Lower lobe of right lung (tissue), 2 donors: ENCODE measurements around the gene PIH1D1. TPM values are rescaled to one million over a fixed set of nuclear protein-coding genes. Genes with fewer than 3 reads are reported as not detected.

Source experiments
- ATAC-seq, 2 donors: fragments of 200-7000 bp; cut with Tn5 transposase; one replicate each; pipeline ENCODE4 v1.9.1; 2020 to 2022; ENCODE audit warnings: mild to moderate bottlenecking in 2 of 2, moderate library complexity in 2 of 2
- DNase-seq: peaks from one replicate; pipeline ENCODE4 v3.0.0-alpha.2; 2020
- H3K27ac ChIP-seq: fragments of 200-600 bp; one replicate; pipeline ENCODE4 v1.8.0; 2022
- H3K27me3 ChIP-seq: fragments of 200-600 bp; one replicate; pipeline ENCODE4 v1.8.0; 2022; ENCODE audit warnings: low read depth
- H3K36me3 ChIP-seq: fragments of 200-600 bp; one replicate; pipeline ENCODE4 v1.8.0; 2022; ENCODE audit warnings: mild to moderate bottlenecking
- H3K4me1 ChIP-seq: fragments of 200-600 bp; one replicate; pipeline ENCODE4 v1.8.0; 2022
- H3K4me3 ChIP-seq: fragments of 200-600 bp; one replicate; pipeline ENCODE4 v1.8.0; 2022; ENCODE audit warnings: mild to moderate bottlenecking
- H3K9me3 ChIP-seq: fragments of 200-600 bp; one replicate; pipeline ENCODE4 v1.8.0; 2022
- intact Hi-C: fragments of 100-400 bp; cut with DNase I; formaldehyde crosslinking; loops from one replicate; pipeline ENCODE4 v1.11.0; 2022
- total RNA-seq: library from RNA; stranded (reverse); fragmentation: NEBNext Ultra II Directional; extraction: Animal tissue kit (Norgen Biotek cat#: 25700); gene quantifications from one replicate; pipeline ENCODE4 v1.2.1, GENCODE V29; 2021
- TF ChIP-seq, protein P1 (sequence below): fragments of 200-600 bp; IDR thresholded peaks from one replicate; pipeline ENCODE4 v1.8.0; 2022; ENCODE audit warnings: antibody characterized with exemption, mild to moderate bottlenecking
- donor health status: DM: no; HTN: yes; CAD: no; lungs with severe emphysema.

PIH1D1 gene
- total RNA-seq, 1 donor from 2014 or later, result 63.2 TPM

DNA sequence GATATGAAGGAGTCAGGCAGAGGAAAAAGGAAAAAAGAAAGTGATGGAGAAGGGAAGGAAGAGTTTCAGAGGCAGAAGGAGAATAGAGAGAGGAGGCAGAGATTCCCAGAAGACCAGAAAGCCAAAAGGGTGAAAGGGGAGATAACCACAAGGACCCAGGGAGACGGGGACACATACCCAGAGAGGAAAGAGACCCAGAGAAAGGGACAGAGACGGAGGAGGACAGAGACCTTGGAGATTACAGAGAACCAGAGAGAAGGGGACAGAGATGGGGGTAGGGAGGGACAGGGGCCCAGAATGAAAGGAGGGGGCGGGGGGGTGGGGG is 29.8 kb downstream of the PIH1D1 start:
- Histone ChIP-seq H3K36me3 (no peaks in the 10 kb centered on the region), H3K4me3 (no peak overlapping the region), H3K4me1 (peaks cover 27% of the 10 kb centered on the region), H3K27me3 (peaks cover 78% of the 10 kb centered on the region), H3K9me3 (no peaks in the 10 kb centered on the region), H3K27ac (no peak overlapping the region)
- intact Hi-C loops, result no loop called here
- TF ChIP-seq, protein P1, sequence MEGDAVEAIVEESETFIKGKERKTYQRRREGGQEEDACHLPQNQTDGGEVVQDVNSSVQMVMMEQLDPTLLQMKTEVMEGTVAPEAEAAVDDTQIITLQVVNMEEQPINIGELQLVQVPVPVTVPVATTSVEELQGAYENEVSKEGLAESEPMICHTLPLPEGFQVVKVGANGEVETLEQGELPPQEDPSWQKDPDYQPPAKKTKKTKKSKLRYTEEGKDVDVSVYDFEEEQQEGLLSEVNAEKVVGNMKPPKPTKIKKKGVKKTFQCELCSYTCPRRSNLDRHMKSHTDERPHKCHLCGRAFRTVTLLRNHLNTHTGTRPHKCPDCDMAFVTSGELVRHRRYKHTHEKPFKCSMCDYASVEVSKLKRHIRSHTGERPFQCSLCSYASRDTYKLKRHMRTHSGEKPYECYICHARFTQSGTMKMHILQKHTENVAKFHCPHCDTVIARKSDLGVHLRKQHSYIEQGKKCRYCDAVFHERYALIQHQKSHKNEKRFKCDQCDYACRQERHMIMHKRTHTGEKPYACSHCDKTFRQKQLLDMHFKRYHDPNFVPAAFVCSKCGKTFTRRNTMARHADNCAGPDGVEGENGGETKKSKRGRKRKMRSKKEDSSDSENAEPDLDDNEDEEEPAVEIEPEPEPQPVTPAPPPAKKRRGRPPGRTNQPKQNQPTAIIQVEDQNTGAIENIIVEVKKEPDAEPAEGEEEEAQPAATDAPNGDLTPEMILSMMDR, result no peak
- no peak for ATAC-seq
- no peak for DNase-seq

DNA sequence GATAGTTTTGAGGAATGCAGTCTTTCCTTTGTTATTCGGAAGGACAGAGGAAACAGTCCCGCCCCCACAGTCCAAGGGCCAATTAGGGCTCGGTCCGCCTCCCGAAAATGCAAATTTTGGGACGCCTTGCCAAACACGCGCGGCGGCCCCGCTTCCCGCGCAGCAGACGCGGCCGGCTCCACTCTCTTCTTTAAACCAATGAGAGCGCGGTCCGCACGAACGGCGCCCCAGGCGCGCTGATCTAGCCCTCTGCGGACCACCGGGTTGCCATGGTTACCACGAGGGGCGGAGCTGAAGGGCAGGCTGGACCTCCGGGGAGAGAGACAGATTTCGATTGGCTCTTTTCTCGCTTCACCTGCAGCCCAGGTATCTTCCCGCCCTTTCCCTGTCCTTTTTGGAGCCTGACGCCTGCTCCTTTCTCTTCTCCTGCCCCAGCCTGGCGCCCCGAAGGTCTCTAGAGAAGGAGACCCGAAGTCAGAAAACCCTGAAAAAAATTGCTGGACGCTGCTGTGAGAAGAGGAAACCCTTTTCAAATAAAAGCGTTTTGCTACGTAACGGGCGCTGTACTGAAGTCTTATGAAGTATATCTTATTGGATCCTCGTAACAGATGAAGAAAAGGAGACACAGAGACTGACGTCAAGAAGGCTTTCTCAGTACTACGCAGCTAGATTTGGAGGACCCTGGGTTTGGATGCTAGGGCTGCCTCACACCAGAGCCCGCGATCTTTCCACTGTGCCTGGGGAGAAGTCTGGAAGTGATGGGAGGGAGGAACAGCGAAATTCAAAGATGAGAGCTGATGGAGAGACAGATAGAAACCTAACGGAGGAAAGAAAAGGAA is 30.4 kb downstream of the PIH1D1 start:
- peak overlapping the region; percentile 41 for H3K4me3 ChIP-seq
- peaks cover 78% of the 10 kb centered on the region for H3K27me3 ChIP-seq
- TF ChIP-seq, protein P1, result no peak
- no peaks in the 10 kb centered on the region for H3K36me3 ChIP-seq
- H3K27ac ChIP-seq, result no peak overlapping the region
- DNase-seq (peak; percentile 77), ATAC-seq (peak; percentile 67 to 86)
- H3K4me1 ChIP-seq, result peaks cover 27% of the 10 kb centered on the region
- H3K9me3 ChIP-seq, result no peaks in the 10 kb centered on the region
- intact Hi-C loops, result no loop called here

DNA sequence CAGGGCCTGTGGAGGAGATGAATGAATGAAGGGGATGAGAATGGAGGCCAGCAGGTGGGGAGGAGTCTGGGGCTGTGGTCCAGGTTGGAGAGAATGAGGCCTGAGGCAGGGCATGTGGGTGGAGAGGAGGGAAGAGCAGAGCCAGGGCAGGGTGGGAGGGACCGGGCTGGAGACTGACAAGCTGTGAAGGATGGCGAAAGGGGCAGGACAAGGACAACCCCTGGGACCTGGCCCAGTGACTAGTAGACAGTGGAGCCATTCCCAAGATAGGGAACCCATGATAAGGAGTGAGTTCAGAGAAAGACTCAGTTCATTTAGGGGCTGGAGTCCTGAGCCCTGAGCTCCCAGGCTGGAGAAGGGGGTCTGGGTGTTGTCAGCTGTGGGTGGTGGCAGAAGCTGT is 31.4 kb downstream of the PIH1D1 start:
- ATAC-seq (no peak), DNase-seq (no peak)
- TF ChIP-seq, protein P1, result no peak
- peaks cover 70% of the 10 kb centered on the region for H3K27me3 ChIP-seq
- H3K9me3 ChIP-seq, result no peaks in the 10 kb centered on the region
- H3K4me3 ChIP-seq, result no peak overlapping the region
- no peak overlapping the region for H3K27ac ChIP-seq
- intact Hi-C loops, result no loop called here
- H3K4me1 ChIP-seq, result peaks cover 27% of the 10 kb centered on the region
- no peaks in the 10 kb centered on the region for H3K36me3 ChIP-seq

DNA sequence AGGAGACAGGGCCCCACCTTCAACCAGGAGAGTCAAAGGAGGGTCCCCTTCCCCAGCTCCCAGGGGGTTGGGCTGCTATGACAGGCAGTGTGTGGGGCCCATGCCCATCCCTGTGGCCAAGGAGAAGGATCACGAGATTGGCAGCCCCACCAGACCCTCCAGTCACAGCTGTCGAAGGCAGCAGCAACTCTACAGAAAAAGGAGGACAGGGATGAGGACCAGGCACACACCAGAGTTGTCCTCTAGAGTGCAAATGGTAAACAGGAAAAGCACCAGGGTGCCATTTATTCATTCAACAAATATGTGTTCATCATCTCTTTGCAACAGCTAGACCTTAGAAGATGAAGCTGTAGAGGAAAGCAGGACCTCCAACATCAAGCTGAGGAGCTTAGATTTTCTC is 32.4 kb downstream of the PIH1D1 start:
- TF ChIP-seq, protein P1, result no peak
- H3K27ac ChIP-seq, result no peak overlapping the region
- H3K27me3 ChIP-seq, result peaks cover 66% of the 10 kb centered on the region
- H3K4me3 ChIP-seq, result no peak overlapping the region
- ATAC-seq (no peak), DNase-seq (no peak)
- H3K4me1 ChIP-seq, result peaks cover 27% of the 10 kb centered on the region
- H3K9me3 ChIP-seq, result no peaks in the 10 kb centered on the region
- intact Hi-C loops, result no loop called here
- H3K36me3 ChIP-seq, result no peaks in the 10 kb centered on the region

DNA sequence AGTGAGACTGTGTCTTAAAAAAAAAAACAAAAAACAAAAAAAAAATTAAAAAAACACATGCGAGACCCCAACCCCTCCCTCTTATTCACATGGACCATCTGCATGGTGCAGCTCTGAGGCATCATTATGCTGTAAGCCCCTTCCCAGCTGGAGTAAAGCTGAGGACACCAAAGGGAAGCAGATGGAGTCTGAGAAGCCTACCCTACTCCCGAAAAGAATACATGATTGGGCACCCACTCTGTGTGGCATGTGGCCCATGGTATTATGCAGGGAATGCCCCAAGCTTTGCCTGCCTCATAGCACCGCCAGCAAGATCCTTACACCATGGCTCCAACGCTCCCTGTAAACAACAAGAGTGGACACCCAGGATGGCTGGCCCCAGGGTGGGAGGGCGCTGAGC is 33.1 kb downstream of the PIH1D1 start:
- TF ChIP-seq, protein P1, result no peak
- Histone ChIP-seq H3K27me3 (peaks cover 59% of the 10 kb centered on the region), H3K27ac (no peak overlapping the region), H3K9me3 (no peaks in the 10 kb centered on the region), H3K4me3 (no peak overlapping the region), H3K4me1 (peaks cover 27% of the 10 kb centered on the region), H3K36me3 (no peaks in the 10 kb centered on the region)
- intact Hi-C loops, result no loop called here
- DNase-seq, result no peak
- ATAC-seq, result no peak
